Measurements from ENCODE around the gene SPDYE11. TPM values are rescaled to one million over a fixed set of nuclear protein-coding genes. Genes with fewer than 3 reads are reported as not detected.

The SPDYE11 gene
- total and polyA plus RNA-seq, 2 experiments from 2014 or later: 0.65 TPM; not detected in 1

Small RNAs within 50 kb of the gene (small RNA-seq; reads per million reads assigned to genes)
- gene RF00019 (ENCODE audit: low read depth, low replicate concordance): not detected

Other genes with a start within 250 kb of the SPDYE11 start
- gene TYW1B, start 229.7 kb downstream of the SPDYE11 start, total RNA-seq (2014; rRNA removed; shearing (Covaris generic)): 1.6 TPM in 1 of 2 replicates, not detected in the other
- gene TYW1B, start 229.7 kb downstream of the SPDYE11 start, polyA plus RNA-seq (2016; fragmentation: Nextera tagmentation; extraction: Ambion mirVana): 0.75 and 0.98 TPM in 2 replicates
- gene POM121, start 132.8 kb downstream of the SPDYE11 start, total RNA-seq (2014; rRNA removed; shearing (Covaris generic)): 4.9 and 6.5 TPM in 2 replicates
- 13.2 and 13.3 TPM in 2 replicates for gene POM121, start 132.8 kb downstream of the SPDYE11 start, polyA plus RNA-seq (2016; fragmentation: Nextera tagmentation; extraction: Ambion mirVana)
- not detected in 2 replicates for gene TRIM74, start 88.4 kb downstream of the SPDYE11 start, total RNA-seq (2014; rRNA removed; shearing (Covaris generic))
- not detected in 2 replicates for gene TRIM74, start 88.4 kb downstream of the SPDYE11 start, polyA plus RNA-seq (2016; fragmentation: Nextera tagmentation; extraction: Ambion mirVana)
- not detected in 2 replicates for gene SPDYE8, start 28.1 kb downstream of the SPDYE11 start, total RNA-seq (2014; rRNA removed; shearing (Covaris generic))
- 0.14 and 0.27 TPM in 2 replicates for gene SPDYE8, start 28.1 kb downstream of the SPDYE11 start, polyA plus RNA-seq (2016; fragmentation: Nextera tagmentation; extraction: Ambion mirVana)
- not detected in 2 replicates for gene SPDYE9, start 28.1 kb upstream of the SPDYE11 start, total RNA-seq (2014; rRNA removed; shearing (Covaris generic))
- gene SPDYE9, start 28.1 kb upstream of the SPDYE11 start, polyA plus RNA-seq (2016; fragmentation: Nextera tagmentation; extraction: Ambion mirVana): 0.38 and 0.65 TPM in 2 replicates

Data from GM23248 (cell line).